HG03521 (cell line): ENCODE data around the gene MYLK.
"Not testable (repeated sequence)": the region's sequence is repeated elsewhere in the genome, so short reads cannot be mapped to it uniquely, and the experiment has no call there.

Experiments used
- ATAC-seq: cut with Tn5 transposase; IDR thresholded peaks from one replicate; pipeline ENCODE4 v1.9.1; 2021; ENCODE audit warnings: mild to moderate bottlenecking, moderate library complexity; ENCODE audit not compliant: unreplicated experiment

Gene MYLK

DNA sequence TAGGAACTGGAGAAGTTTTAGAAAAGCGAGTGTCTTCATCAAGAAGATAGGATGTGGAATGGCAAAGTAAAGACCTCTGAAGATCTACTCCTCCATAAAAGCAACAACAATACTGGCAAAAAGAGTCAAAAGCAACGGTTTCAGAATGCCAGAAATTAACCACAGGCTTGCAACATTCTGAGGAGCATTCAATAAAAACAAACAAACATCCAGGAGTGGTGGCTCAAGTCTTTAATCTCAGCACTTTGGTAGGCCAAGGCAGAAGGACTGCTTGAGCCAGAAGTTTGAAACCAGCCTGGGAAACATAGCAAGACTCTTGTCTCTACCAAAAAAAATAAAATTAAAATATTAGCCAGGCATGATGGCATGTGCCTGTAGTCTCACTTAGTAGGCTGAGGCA lies 156.1 kb downstream of the MYLK start:
- ATAC-seq = no peak

- no peak for ATAC-seq
These were observed 158.3 kb downstream of the MYLK start for GRCh38 chr3:123725652-123726400.

DNA sequence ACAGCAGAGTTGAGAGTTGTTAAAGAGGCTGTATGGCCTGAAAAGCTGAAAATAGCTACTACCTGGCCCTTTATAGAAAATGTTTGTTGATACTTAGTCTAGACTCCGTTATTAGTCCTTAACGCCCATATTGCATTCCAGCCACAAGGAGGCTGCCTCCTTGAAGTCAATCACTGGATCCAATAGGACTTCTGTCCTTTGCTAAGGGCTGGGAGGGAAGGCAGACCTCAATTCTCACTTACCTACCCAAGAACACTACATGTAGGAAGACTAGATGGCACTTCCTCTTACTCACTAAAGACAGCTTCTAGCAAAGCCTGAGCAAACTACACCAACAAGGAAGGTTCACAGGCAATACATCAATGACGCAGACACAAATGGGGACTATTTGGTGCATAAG lies 159.8 kb downstream of the MYLK start:
- ATAC-seq = no peak

GRCh38 chr3:123723522-123724168 lies 160.5 kb downstream of the MYLK start:
- peak; percentile 61 for ATAC-seq

DNA sequence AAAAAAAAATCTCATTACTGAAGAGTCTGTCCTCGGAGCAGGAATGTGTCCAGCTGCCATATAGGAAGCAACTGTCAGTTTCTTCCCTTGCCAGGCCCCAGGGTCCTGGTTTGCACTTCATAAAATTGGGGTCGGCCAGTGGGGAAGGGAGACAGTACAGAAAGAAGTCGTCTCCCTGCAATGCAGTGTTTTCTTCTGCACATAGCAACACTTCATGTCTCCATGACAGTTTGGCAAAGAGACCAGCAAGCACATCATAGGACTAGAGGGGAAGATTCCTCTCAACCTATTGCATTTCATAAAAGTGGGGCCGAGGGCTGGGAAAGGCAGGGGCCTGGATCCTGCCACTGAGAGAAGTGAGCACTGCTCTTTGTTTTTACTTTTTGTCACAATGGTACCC lies 161.1 kb downstream of the MYLK start:
- no peak for ATAC-seq

GRCh38 chr3:123722456-123722855 lies 161.7 kb downstream of the MYLK start:
- ATAC-seq = no peak

DNA sequence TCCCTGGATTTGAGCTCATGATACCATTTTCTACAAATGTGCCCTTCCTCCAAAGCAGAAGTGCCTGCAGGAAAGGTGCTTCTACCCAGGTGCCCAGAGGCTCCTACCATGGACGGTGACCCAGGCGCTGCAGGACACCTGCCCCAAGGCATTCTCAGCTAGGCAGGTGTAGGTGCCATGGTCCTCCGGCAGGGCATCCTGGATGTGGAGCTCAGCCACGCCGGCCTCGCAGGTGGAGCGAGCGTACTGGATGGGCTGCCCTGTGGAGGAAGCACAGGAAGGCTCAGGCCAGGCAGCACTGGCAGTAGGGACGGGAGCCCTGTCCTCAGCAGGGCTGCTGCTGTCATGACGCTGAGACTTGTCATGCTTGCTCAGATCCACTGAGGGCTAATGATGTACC lies 162.1 kb downstream of the MYLK start:
- no peak for ATAC-seq

- ATAC-seq = not testable (repeated sequence)
These were observed 162.9 kb downstream of the MYLK start for GRCh38 chr3:123721095-123721689.

GRCh38 chr3:123720638-123721037 lies 163.5 kb downstream of the MYLK start:
- no peak for ATAC-seq

DNA sequence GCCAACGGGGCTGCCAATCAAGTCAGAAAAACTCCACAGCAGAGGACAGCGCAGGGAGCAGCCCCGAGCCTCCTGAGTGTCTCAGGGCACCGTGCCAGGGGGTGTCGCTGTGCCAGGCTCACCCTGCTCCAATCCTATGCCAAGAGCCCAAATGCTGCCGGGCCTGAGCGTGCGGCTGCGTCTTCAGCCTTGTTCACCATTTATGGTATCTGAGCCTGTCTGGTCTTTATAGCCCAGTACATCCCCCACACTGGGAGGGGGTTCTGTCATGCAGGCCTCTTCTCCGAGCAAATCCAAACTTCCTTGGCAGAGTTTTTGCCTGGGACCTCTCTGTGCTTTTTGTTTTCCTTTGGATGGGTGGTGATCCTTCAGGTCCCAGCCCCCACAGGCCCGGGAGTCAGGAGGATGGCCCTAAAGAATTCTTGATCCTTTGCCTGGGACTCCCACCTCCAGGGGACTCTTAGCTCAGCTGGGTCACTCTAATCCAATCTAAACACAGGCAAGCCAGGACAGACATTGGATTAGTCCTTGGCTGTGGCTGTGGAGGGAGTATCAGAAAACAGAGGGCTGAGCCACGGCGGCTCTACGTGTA lies 164.2 kb downstream of the MYLK start:
- ATAC-seq = no peak

DNA sequence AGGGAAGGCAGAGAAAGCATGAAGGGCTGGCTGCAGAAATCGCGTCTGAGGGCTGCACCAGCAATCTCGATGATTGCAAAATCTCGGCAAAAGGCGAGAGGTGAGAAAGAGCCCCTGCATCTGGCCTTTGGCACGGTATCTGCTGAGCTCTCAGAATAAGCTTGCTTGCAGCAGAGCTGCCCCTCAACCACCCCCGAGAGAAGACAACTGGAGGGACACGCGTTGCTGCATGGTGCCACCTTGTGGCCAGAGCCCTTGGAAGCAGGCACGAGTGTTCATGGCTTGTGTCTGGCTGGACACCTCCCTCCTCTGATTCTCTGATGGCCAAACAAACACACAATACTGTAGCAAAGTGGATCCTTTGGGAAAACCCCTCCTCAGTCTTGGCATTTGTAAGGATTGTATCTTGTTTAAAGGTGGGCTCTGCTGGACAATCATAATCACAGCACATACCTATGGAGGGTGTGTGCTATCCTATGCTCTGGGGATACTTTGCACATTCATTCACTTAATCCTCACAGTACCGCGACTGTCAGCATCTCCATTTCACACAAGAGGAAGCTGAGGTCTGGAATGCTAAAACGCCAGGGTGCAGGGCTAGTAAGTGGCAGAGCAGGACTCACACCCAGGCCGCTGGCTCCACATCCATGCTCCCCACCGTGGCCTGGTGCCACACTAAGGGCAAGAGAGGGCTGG lies 164.9 kb downstream of the MYLK start:
- not testable (repeated sequence) for ATAC-seq

GRCh38 chr3:123718108-123718507 lies 166.0 kb downstream of the MYLK start:
- ATAC-seq = no peak

GRCh38 chr3:123717451-123717850 lies 166.7 kb downstream of the MYLK start:
- not testable (repeated sequence) for ATAC-seq

DNA sequence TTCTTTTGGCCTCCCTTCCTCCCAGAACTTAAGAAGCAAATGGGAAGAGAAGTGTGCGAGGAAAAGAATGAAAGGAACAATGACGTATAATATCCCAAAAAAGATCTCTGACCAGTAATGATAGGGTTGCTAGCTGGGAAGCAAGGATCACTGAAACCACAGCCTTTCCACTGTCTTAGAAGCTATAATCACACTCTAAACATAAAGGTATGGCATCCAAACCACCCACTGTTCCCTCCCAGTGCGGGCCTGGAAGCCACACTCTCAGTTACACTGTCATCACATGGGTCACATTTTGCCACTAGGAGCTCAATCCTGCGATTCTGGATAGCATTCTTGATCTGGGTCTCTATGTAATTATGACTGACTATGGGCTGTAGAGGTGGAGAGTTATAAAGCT lies 167.7 kb downstream of the MYLK start:
- ATAC-seq = no peak

GRCh38 chr3:123713211-123713610 lies 170.9 kb downstream of the MYLK start:
- ATAC-seq = no peak

DNA sequence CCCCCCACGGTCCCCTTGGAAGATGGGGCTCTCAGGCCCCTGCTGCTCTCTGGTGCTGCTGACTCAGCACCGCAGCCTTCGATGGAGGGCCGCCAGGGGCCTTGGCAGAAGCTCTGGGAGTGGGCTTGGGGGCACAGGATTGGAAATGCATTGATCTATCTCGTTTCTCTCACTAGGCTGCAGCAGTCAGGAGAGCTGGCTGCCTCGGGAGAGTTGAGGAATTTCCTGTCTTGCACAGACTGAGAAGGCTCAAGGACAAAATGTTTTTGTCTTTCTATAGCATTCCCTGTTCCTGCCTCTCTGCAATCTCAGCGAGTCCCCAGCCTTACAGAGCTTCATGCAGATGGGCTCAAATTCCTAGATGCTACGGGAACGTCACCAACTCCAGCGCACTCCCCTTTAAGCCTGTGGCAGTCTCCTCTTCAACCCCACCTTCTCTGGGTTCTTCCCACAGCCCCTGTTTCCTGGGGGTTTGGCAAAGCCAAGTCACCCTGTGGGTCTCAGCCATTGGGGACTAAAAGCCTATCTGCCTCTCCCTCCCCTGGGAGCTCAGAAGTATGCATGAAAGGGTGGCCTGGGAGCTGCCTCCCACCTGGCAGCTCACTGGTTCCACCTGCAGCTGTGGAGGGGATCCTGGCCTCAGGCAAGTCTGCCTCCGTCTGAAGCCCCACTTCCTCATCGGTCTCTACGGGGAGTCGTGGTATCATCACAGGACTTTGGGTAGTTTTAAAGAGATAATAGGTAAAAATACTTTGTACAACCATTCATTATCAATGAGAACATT lies 171.9 kb downstream of the MYLK start:
- no peak for ATAC-seq

GRCh38 chr3:123711356-123711755 lies 172.8 kb downstream of the MYLK start:
- no peak for ATAC-seq

DNA sequence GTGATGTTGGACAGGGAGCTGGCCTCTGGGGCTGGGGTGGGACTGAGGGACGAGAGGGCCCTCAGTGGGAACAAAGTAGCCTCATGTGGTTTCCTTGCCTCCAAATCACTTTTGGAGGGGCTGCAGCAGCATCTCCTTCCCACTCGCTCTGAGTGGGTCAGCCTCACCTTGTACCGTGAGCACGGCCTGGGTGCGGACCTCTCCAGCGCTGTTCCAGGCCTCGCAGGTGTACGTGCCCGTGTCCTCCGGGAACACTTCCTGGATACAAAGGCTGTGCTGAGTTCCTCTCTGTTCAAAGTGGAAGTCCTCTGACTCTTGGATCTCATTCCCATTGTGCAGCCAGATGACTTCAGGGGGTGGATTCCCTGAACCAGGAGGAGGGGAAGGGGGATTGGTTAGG lies 175.6 kb downstream of the MYLK start:
- ATAC-seq = no peak

GRCh38 chr3:123707641-123708040 lies 176.5 kb downstream of the MYLK start:
- not testable (repeated sequence) for ATAC-seq

- ATAC-seq = no peak
These were observed 177.3 kb downstream of the MYLK start for GRCh38 chr3:123706871-123707270.
